Omental fat pad (tissue), 4 donors: ENCODE measurements around the gene TSSC4. TPM values are rescaled to one million over a fixed set of nuclear protein-coding genes. Genes with fewer than 3 reads are reported as not detected.

Experiments used
- ATAC-seq: fragments of 150-250 bp; one replicate; pipeline ENCODE4 v1.9.1; 2016; ENCODE audit warnings: mild to moderate bottlenecking, moderate library complexity; ENCODE audit not compliant: low FRiP score
- DNase-seq: peaks from one replicate; pipeline ENCODE4 v3.0.0-alpha.2; 2019; ENCODE audit warnings: low spot score
- total RNA-seq, 4 donors: library from RNA; depleted of rRNA; stranded (reverse); fragments of >200 nt; gene quantifications; one replicate each; pipeline ENCODE4 v1.1.0, GENCODE V29; 2016
- TF ChIP-seq, protein P1 (sequence below), 3 donors: fragments of 450-650 bp; IDR thresholded peaks; one replicate each; pipeline ENCODE4 v1.5.1; 2016 to 2017; ENCODE audit warnings: antibody characterized with exemption in 3 of 3, mild to moderate bottlenecking in 3 of 3, moderate library complexity in 2 of 3

The TSSC4 gene
- total RNA-seq, 4 donors from 2014 or later: 29.9 to 59.7 (median 33.5) TPM

DNA sequence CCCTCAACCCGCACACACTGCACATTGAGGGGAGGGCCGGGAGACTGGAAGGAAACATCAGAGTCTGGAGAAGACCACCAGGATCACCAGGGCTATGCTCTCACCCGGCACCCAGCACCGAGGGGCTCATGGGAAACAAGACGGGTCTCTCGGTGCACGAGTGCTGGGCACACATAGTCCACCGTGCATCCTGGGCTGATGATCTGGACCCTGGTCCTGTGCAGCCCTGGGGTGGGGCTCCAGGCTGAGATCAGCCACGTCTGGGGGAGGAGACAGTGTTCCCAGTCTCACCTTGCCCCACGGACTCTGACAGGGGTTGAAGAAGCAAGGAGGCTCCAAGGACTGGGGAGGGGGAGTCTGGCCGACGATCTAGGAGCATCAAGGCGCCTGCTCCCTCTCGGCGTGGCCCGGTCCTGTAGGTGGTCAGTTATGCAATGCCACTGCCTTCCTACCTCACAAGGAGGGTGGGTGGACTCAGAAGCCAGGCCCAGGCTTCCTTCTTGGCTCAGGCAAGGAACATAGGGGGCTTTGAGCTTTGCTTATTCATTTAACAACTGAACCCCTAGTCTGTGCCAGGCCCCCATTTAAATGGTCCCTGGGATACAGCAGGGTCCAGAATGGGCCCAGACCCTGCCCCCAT is 34.9 kb upstream of the TSSC4 start:
- ATAC-seq (no peak), DNase-seq (no peak)
- TF ChIP-seq, protein P1, sequence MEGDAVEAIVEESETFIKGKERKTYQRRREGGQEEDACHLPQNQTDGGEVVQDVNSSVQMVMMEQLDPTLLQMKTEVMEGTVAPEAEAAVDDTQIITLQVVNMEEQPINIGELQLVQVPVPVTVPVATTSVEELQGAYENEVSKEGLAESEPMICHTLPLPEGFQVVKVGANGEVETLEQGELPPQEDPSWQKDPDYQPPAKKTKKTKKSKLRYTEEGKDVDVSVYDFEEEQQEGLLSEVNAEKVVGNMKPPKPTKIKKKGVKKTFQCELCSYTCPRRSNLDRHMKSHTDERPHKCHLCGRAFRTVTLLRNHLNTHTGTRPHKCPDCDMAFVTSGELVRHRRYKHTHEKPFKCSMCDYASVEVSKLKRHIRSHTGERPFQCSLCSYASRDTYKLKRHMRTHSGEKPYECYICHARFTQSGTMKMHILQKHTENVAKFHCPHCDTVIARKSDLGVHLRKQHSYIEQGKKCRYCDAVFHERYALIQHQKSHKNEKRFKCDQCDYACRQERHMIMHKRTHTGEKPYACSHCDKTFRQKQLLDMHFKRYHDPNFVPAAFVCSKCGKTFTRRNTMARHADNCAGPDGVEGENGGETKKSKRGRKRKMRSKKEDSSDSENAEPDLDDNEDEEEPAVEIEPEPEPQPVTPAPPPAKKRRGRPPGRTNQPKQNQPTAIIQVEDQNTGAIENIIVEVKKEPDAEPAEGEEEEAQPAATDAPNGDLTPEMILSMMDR (IDR thresholded peaks at IDR 0.05): no peak

DNA sequence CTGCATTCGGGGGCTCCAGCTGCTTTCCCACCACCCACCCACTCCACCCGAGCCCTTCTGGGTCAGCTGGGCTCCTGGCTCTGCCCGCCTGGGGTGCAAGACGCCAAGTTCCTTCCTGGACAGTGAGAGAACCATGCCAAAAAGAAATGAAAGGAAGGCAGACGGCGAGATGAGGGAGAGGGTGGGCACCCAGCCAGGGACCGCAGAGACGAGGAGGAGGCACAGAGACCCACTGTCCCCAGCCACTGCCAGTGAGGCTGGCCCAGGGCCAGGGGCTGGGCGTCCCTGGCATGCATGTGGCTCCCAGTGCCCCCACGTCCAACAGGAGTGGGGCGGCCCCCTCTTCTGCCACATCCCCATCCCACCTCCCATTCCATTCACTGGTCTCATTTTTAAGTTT is 34.3 kb upstream of the TSSC4 start:
- TF ChIP-seq, protein P1 (IDR thresholded peaks at IDR 0.05): no peak
- ATAC-seq: no peak
- DNase-seq: no peak

DNA sequence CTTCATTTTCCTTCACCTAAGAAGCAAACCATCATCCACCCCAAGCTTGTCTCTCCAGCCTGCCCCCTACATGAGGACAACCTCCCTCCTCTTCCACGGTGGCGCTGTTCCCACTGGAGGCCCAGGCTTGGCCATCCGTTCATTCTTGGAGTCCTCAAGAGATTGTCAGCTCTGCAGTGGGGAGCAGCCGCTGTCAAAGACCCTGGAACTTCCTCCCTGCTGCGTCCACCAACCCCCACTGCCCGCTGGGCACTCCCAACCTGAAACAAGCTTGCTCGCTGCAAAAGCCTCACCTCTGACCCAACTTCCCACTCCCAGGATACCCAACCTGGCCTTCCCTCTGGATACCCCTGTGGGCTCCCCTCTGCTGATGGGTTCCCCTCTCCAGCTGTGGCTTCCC is 33.8 kb upstream of the TSSC4 start:
- DNase-seq (no peak), ATAC-seq (peak; percentile 24)

DNA sequence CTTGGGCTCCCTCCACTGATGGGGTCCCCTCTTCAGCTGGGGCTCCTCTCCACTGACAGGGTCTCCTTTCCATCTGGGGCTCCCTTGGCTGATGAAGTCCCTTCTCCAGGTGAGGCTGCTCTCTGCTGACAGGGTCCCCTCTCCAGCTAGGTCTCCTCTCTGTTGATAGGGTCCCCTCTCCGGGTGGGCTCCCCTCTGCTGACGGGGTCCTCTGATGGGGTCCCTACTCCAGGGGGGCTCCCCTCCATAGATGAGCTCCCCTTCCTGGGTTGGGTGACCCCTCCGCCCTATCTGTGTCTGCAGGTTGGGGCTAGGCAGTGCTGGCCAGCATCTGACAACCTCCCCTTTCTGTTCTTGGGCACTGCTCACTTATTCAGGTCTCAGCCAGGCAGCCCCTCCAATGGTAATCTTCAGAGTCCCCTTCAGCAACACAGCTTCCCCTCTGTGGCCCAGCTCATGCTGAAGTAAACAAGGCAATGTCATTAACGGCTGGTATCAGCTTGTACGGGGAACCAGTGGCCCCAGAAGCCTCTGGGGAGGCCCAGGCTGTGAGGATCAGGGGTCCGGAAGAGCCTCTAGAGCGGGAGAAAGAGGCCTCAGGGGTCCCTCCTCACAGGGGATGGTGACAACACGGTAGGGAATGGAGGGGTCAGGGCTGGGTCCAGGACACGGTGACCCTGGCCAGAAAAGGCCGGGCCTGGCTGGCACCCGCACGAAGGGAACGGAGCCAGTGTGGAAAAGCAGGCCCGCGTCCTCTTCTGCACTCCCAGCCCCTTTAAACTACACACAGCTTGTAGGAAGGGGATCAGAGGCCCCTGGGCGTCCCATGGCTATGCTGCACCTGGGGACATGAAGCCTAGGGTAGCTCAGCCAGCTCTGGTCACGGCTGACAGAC is 33.0 kb upstream of the TSSC4 start:
- no peak for DNase-seq
- TF ChIP-seq, protein P1 (IDR thresholded peaks at IDR 0.05): no peak
- no peak for ATAC-seq

More for the DNA sequence above, 33.8 kb upstream of the TSSC4 start:
- TF ChIP-seq, protein P1 (IDR thresholded peaks at IDR 0.05): no peak

DNA sequence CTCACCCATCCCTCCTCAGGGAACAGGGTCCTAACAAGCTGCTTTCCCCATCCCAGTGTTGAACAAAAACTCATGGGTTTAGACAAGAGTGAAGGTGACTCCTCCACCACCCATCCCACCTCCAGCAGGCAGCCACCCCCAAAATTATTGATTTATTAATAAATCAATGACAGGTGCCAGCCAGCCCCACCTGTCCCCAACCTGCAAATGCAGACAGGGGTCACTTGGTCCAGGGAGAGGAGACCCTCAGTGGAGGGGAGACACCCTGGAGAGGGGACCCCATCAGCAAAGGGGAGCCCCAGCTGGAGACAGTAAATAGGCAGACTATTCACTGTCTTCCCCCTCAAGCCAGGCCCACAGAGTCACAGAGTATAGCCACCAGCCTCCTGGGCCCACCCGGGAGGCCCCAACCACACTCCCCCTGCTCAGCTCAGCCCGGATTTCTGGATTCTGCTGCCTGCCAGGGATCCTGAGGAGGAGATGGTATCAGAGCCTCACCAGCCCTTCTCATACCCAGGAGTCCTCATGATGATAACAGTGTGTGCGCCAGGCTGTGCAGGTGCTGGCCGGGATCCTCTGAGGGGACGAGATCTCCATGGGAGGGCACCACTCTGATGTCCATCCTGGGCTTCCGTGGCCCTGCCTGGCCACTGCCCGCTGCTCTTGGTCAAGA is 32.2 kb upstream of the TSSC4 start:
- no peak for ATAC-seq
- TF ChIP-seq, protein P1 (IDR thresholded peaks at IDR 0.05): no peak

DNA sequence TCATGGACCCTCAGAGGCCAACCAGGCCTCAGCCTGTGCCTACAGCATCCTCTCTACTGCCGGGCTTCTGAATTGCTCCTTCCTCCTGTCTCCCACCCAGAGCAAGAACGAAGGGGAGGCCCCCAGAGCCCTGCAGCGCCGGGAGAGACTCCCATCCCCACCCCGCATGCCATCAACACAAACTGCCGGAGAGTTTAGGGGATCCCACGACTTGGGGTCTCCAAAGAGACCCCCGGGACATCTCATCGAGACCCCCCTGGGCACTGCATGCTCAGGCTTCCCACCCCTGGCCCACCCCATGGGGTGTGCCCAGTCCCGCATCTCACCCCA is 31.7 kb upstream of the TSSC4 start:
- TF ChIP-seq, protein P1 (IDR thresholded peaks at IDR 0.05): no peak
- DNase-seq (no peak), ATAC-seq (no peak)

More for the DNA sequence above, 32.2 kb upstream of the TSSC4 start:
- no peak for DNase-seq
